Muscle layer of colon (tissue), 2 donors: Measurements from ENCODE around the gene CCDC68.

Experiments used
- H3K27ac ChIP-seq: one replicate; pipeline ENCODE4 v1.7.0; 2013; ENCODE audit warnings: low read depth, mild to moderate bottlenecking, low read length, moderate library complexity
- H3K27me3 ChIP-seq, 2 donors: one replicate each; pipeline ENCODE4 v1.7.0; 2013; ENCODE audit warnings: low read length in 2 of 2, mild to moderate bottlenecking in 2 of 2; ENCODE audit not compliant: insufficient read depth in 2 of 2, control insufficient read depth in 1 of 2
- H3K36me3 ChIP-seq: one replicate; pipeline ENCODE4 v1.7.0; 2013; ENCODE audit warnings: mild to moderate bottlenecking, low read length; ENCODE audit not compliant: insufficient read depth
- H3K4me1 ChIP-seq: one replicate; pipeline ENCODE4 v1.7.0; 2013; ENCODE audit warnings: mild to moderate bottlenecking, low read length; ENCODE audit not compliant: insufficient read depth
- H3K4me3 ChIP-seq, 2 donors: one replicate each; pipeline ENCODE4 v1.7.0; 2013; ENCODE audit warnings: low read length in 2 of 2, low read depth in 1 of 2, mild to moderate bottlenecking in 1 of 2, moderate library complexity in 1 of 2
- H3K9ac ChIP-seq: one replicate; pipeline ENCODE4 v1.7.0; 2013; ENCODE audit warnings: low read length
- H3K9me3 ChIP-seq: one replicate; pipeline ENCODE4 v1.7.0; 2013; ENCODE audit warnings: mild to moderate bottlenecking, low read length
- donor health status: abdominal sarcoma.
- donor health status: Adenocarcinoma of cecum.

Gene CCDC68

GRCh38 chr18:54957996-54958395, 1.3 kb downstream of the CCDC68 start:
- Histone ChIP-seq H3K9me3 (no peaks in the 10 kb centered on the region), H3K27me3 (peaks cover 0 to 8% of the 10 kb centered on the region in 2 donors), H3K4me3 (no peak overlapping the region), H3K9ac (no peak overlapping the region), H3K36me3 (no peaks in the 10 kb centered on the region), H3K27ac (no peak overlapping the region), H3K4me1 (no peaks in the 10 kb centered on the region)

GRCh38 chr18:54957296-54957832, 1.9 kb downstream of the CCDC68 start:
- H3K4me3 ChIP-seq = no peak overlapping the region
- no peaks in the 10 kb centered on the region for H3K9me3 ChIP-seq
- H3K27ac ChIP-seq = no peak overlapping the region
- H3K4me1 ChIP-seq = no peaks in the 10 kb centered on the region
- H3K9ac ChIP-seq = no peak overlapping the region
- peaks cover 0 to 8% of the 10 kb centered on the region in 2 donors for H3K27me3 ChIP-seq
- H3K36me3 ChIP-seq = no peaks in the 10 kb centered on the region

GRCh38 chr18:54956506-54956905, 2.8 kb downstream of the CCDC68 start:
- Histone ChIP-seq H3K36me3 (no peaks in the 10 kb centered on the region), H3K9me3 (no peaks in the 10 kb centered on the region), H3K4me1 (no peaks in the 10 kb centered on the region), H3K4me3 (no peak overlapping the region), H3K27me3 (peaks cover 0 to 8% of the 10 kb centered on the region in 2 donors), H3K27ac (no peak overlapping the region), H3K9ac (no peak overlapping the region)

GRCh38 chr18:54952026-54952425, 7.2 kb downstream of the CCDC68 start:
- Histone ChIP-seq H3K27me3 (no peaks in the 10 kb centered on the region), H3K36me3 (no peaks in the 10 kb centered on the region), H3K9me3 (no peaks in the 10 kb centered on the region), H3K27ac (no peak overlapping the region), H3K4me1 (no peaks in the 10 kb centered on the region), H3K9ac (no peak overlapping the region), H3K4me3 (no peak overlapping the region)

- Histone ChIP-seq H3K27me3 (no peaks in the 10 kb centered on the region), H3K4me3 (no peak overlapping the region), H3K9me3 (no peaks in the 10 kb centered on the region), H3K4me1 (no peaks in the 10 kb centered on the region), H3K36me3 (no peaks in the 10 kb centered on the region), H3K27ac (no peak overlapping the region), H3K9ac (no peak overlapping the region)
These were observed 9.0 kb downstream of the CCDC68 start for GRCh38 chr18:54950221-54950620.

- Histone ChIP-seq H3K4me1 (no peaks in the 10 kb centered on the region), H3K27ac (no peak overlapping the region), H3K9ac (no peak overlapping the region), H3K36me3 (no peaks in the 10 kb centered on the region), H3K9me3 (no peaks in the 10 kb centered on the region), H3K4me3 (no peak overlapping the region), H3K27me3 (no peaks in the 10 kb centered on the region)
These were observed 9.7 kb downstream of the CCDC68 start for GRCh38 chr18:54949588-54949987.

GRCh38 chr18:54948350-54948837, 10.9 kb downstream of the CCDC68 start:
- Histone ChIP-seq H3K27me3 (no peaks in the 10 kb centered on the region), H3K9ac (no peak overlapping the region), H3K27ac (no peak overlapping the region), H3K4me3 (no peak overlapping the region), H3K9me3 (no peaks in the 10 kb centered on the region), H3K4me1 (no peaks in the 10 kb centered on the region), H3K36me3 (no peaks in the 10 kb centered on the region)

GRCh38 chr18:54947091-54947490, 12.2 kb downstream of the CCDC68 start:
- Histone ChIP-seq H3K9ac (no peak overlapping the region), H3K4me1 (no peaks in the 10 kb centered on the region), H3K27ac (no peak overlapping the region), H3K4me3 (no peak overlapping the region), H3K9me3 (no peaks in the 10 kb centered on the region), H3K36me3 (no peaks in the 10 kb centered on the region), H3K27me3 (no peaks in the 10 kb centered on the region)

- H3K9ac ChIP-seq = no peak overlapping the region
- no peaks in the 10 kb centered on the region for H3K27me3 ChIP-seq
- no peaks in the 10 kb centered on the region for H3K9me3 ChIP-seq
- peak overlapping the region; percentile 2 to 19 for H3K4me3 ChIP-seq
- H3K4me1 ChIP-seq = no peaks in the 10 kb centered on the region
- no peaks in the 10 kb centered on the region for H3K36me3 ChIP-seq
- no peak overlapping the region for H3K27ac ChIP-seq
These were observed 13.1 kb downstream of the CCDC68 start for GRCh38 chr18:54946149-54946581.

GRCh38 chr18:54945576-54946125, 13.6 kb downstream of the CCDC68 start:
- no peak overlapping the region for H3K9ac ChIP-seq
- no peak overlapping the region for H3K27ac ChIP-seq
- H3K4me1 ChIP-seq = no peaks in the 10 kb centered on the region
- no peaks in the 10 kb centered on the region for H3K36me3 ChIP-seq
- peak overlapping the region in 1 of 2 donors; percentile 19 for H3K4me3 ChIP-seq
- no peaks in the 10 kb centered on the region for H3K9me3 ChIP-seq
- H3K27me3 ChIP-seq = no peaks in the 10 kb centered on the region

- no peaks in the 10 kb centered on the region for H3K27me3 ChIP-seq
- no peaks in the 10 kb centered on the region for H3K4me1 ChIP-seq
- no peak overlapping the region for H3K27ac ChIP-seq
- H3K9ac ChIP-seq = no peak overlapping the region
- H3K36me3 ChIP-seq = no peaks in the 10 kb centered on the region
- no peak overlapping the region for H3K4me3 ChIP-seq
- no peaks in the 10 kb centered on the region for H3K9me3 ChIP-seq
These were observed 16.7 kb downstream of the CCDC68 start for GRCh38 chr18:54942569-54942968.

- Histone ChIP-seq H3K27me3 (no peaks in the 10 kb centered on the region), H3K9me3 (no peaks in the 10 kb centered on the region), H3K9ac (no peak overlapping the region), H3K4me1 (no peaks in the 10 kb centered on the region), H3K27ac (no peak overlapping the region), H3K4me3 (no peak overlapping the region), H3K36me3 (no peaks in the 10 kb centered on the region)
These were observed 17.1 kb downstream of the CCDC68 start for GRCh38 chr18:54942144-54942543.
